Measurements from ENCODE around the gene ARFIP1.
"Not testable (repeated sequence)": the region's sequence is repeated elsewhere in the genome, so short reads cannot be mapped to it uniquely, and the experiment has no call there.

ARFIP1 gene, protein sequence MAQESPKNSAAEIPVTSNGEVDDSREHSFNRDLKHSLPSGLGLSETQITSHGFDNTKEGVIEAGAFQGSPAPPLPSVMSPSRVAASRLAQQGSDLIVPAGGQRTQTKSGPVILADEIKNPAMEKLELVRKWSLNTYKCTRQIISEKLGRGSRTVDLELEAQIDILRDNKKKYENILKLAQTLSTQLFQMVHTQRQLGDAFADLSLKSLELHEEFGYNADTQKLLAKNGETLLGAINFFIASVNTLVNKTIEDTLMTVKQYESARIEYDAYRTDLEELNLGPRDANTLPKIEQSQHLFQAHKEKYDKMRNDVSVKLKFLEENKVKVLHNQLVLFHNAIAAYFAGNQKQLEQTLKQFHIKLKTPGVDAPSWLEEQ

GRCh38 chr4:152779513-152780266 lies at the start of gene ARFIP1, which contains the start of gene TIGD4:
TSS of gene ARFIP1 (plus strand) at chr4:152779954. CDS start at chr4:152829634, 49,680 bp downstream.
TSS of gene TIGD4 (minus strand) at chr4:152779730. CDS start at chr4:152771004, 8,726 bp downstream.
- DNase-seq, result peak; percentile 90

- no peak for DNase-seq
These were observed 47.8 kb upstream of the ARFIP1 start for GRCh38 chr4:152731997-152732396.

DNA sequence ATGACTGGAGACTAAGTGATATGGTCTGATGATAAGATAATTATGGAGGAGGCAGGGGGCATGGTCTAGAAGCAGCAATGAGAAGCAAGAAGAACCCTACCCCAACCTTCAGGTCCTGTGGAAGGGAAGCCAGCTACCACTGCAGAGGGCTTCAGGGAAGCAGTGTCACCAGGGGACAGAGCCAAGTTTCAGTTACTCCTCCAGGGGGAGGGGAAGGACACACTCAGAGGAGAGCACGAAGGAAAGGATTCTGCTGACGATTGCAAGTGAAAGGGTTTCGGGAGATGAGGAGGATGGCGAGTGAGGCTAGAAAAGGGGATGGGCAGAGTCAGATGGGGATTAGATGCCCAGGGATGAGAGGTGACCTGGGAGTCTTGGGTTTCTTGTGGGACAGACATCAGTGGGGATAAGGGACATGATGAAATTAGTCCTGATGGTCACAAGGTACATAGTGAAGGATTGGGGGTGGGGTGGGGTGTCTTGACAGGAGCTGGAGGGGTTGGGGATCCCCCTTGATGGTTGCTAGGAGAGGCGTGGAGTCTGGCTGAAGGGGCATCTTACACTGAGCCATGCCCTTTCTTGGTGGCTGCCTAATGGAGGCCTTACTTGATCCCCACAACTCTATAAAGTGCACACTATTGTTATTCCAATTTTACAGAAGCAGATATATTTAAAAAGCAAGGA lies 45.6 kb upstream of the ARFIP1 start:
- DNase-seq, result no peak

GRCh38 chr4:152734699-152735050 lies 45.1 kb upstream of the ARFIP1 start:
- peak; percentile 15 to 30 for DNase-seq

DNA sequence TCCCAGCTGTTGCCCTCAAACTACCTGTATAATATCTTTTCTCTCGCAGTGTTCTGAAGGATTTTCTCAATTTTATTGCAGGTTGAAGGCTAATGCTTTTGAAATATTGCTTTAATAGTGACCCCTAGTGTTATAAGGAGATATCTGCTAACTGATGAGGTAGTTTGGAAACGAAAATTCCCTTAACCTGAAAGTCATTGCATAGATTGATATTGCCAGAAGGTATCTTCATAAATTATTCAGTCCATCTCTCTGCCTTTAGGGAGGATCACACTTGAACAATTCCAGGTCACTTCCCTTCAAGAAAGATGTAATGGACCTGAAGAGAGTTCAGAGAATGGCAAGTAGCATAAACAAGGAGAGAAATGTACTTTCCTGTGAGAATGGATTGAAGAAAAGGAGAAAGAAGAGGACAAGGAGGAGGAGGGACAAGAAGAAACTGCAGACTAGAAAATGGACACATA lies 44.3 kb upstream of the ARFIP1 start:
- peak; percentile 60 to 72 for DNase-seq

- no peak for DNase-seq
These were observed 43.8 kb upstream of the ARFIP1 start for GRCh38 chr4:152735906-152736305.

DNA sequence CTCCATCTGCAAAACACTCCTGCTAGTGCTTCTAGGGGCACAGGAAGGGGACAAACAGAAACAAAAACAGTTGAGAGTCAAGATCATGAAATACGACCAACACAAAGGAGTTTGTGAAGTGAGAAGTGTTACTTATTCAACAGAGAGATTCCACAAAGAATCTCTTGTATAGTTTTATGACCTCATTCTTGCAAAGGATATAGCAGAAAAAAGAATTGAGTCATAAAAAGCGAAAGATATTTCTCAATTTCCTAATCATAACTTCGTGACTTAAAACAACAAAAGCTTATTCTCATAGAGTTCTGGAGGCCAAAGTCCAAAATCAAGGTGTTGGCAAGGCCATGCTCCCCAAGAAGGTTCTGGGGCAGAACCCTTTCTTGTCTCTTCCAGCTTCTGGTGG lies 40.9 kb upstream of the ARFIP1 start:
- no peak for DNase-seq

DNA sequence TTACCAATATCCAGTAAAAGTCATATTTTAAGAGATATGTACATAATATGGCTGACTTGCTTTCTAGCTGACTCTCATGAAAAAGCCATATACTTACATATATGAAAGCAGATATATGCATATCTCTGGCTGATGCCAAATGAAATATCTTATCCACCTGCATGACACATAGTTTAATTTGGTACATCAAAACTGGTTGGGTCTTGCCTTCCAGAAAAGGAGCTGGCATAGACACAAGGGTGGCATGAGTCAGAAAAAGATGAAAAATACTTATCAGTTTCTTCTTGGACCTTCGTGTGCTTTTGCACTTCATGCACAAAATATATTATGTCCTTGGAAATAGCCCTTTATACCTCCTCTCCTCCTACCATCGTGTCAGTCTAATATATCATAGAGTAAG lies 32.3 kb upstream of the ARFIP1 start:
- no peak for DNase-seq

GRCh38 chr4:152748619-152749018 lies 31.1 kb upstream of the ARFIP1 start:
- DNase-seq, result no peak

- no peak for DNase-seq
These were observed 16.0 kb upstream of the ARFIP1 start for GRCh38 chr4:152763796-152764195.

DNA sequence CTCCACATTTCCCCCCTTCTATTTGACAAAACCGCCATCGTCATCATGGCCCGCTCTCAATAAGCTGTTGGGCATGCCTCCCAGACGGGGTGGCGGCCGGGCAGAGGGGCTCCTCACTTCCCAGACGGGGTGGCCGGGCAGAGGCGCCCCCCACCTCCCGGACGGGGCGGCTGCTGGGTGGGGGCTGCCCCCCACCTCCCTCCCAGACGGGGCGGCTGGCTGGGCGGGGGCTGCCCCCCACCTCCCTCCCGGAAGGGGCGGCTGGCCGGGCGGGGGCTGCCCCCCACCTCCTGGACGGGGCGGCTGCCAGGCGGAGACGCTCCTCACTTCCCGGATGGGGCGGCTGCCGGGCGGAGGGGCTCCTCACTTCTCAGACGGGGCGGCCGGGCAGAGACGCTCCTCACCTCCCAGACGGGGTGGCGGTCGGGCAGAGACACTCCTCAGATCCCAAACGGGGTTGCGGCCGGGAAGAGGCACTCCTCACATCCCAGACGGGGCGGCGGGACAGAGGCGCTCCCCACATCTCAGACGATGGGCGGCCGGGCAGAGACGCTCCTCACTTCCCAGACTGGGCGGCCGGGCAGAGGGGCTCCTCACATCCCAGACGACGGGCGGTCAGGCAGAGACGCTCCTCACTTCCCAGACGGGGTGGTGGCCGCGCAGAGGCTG lies 14.6 kb upstream of the ARFIP1 start:
- not testable (repeated sequence) for DNase-seq

DNA sequence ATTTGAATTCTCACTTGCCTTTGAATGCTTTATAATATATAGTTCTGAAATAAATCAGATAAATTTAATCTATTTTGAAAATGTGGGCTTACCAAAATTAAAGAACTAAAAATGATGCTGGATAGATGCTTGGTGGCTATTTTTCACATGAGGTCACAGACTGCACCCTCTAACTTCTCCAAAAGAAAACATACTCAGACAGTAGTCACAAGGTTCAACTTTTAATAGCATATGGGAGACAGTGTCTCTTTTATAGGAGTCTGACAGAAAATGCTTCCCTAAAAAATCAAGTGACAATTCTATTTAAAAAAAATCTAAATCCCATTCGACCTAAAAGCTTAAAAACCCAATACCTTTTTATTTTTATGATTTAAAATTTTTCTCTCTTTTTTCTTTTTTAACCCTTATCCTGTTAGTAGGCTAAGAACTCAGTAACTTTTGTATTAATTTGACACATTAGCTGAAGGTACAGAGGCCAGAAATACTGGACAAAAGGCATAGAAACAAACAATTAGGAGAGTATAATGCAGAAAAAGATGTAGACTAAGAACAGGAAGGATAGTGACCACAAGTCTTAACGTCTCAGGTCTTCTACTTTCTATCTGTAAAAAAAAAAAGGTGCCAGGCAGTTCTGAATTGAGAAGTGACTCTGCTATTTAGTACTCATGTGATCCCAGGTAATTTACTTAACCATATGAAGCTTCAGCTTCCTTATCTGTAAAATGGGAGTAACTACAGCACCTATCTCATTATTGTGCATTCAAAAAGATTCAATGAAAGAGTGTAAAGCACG lies 7.8 kb upstream of the ARFIP1 start:
- DNase-seq, result peak in 1 of 2 experiments; percentile 25

GRCh38 chr4:152773339-152773738 lies 6.4 kb upstream of the ARFIP1 start:
- no peak for DNase-seq

GRCh38 chr4:152773953-152774352 lies 5.8 kb upstream of the ARFIP1 start:
- DNase-seq, result peak in 1 of 2 experiments; percentile 6

DNA sequence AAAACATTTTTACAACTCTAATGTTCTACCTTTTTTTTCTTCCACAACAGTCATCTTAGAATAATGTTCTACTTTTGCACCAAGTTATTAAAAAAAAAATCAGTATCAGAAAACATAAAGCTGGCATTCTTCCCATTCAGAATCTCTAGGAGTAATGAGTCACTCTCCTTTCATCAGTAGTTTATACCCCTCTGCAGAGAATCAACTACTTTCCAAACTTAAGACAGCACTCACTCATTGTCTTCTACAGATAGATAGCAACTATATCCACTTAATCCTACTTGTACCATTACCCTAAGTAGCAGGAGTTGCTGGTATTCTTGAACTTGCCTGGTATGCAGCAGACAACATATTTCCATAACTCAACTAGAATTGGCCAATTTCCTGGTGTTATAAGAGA lies 3.4 kb upstream of the ARFIP1 start:
- no peak for DNase-seq

- DNase-seq, result no peak
These were observed 2.3 kb upstream of the ARFIP1 start for GRCh38 chr4:152777488-152777887.

DNA sequence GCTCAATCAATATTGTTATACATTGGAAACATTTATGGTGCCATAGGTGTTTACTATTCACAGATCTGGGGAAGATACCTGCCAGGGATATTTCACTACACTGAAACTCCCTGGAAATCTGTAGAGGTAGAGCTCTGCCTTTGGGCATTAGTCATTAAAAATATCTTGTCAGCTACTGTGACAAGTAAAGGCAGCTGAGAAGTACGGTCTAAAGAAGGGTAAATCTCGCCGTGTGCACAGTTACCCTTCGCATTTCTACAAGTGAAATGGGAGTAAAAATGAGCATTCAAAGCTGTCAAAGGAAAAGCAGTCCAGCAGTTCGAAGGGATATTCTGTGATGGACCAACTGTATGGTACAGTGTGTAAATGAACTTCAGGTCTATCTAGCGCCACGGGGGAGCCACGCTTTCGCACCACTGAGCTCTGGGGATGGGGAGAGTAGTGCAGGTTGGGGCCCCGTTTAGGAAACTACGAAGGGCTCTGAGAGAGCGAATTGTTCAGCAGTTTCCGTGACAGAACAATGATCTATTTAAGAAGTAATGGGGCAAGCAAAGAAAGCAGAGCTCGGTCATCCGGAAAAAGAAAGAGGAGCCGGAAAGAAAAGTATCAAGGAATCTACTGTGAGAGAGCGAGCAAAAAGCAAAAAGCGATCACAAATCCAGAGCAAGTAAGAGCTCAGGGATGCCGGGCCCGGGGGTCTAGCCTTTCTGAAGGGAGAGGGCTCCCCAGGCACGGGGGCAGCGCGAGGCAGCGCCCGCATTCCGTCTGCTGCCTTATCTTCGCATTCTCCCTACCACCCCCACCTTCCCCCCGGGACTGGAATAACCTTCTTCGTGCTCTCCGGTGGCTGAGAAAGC lies 870 bp upstream of the ARFIP1 start:
- peak; percentile 46 to 51 for DNase-seq

DNA sequence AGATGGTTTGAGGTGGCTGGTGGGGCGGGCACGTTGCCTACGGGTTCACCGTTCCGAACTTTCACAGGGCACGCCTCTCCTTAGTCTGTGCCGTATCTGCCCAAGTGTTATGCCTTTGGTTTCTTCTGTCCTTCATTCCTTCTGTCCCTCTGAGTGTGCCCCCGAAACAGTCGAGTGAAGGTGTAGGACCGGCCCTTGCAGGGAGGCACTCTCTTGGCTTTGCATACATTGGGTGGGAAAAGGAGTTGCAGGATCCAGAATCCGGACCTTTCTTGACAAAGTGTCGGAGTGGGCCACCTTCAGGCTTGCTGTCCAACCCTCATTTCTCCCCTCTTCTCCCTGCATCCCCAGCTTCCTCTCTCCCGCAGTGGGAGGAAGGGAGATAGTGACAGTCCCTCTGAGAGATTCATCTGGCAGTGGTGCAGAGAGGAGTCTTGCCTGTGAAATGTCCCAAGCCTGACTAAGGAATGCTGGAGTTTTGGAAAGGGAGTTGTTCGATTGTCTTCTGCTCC lies 569 bp downstream of the ARFIP1 start:
- peak; percentile 47 to 66 for DNase-seq

DNA sequence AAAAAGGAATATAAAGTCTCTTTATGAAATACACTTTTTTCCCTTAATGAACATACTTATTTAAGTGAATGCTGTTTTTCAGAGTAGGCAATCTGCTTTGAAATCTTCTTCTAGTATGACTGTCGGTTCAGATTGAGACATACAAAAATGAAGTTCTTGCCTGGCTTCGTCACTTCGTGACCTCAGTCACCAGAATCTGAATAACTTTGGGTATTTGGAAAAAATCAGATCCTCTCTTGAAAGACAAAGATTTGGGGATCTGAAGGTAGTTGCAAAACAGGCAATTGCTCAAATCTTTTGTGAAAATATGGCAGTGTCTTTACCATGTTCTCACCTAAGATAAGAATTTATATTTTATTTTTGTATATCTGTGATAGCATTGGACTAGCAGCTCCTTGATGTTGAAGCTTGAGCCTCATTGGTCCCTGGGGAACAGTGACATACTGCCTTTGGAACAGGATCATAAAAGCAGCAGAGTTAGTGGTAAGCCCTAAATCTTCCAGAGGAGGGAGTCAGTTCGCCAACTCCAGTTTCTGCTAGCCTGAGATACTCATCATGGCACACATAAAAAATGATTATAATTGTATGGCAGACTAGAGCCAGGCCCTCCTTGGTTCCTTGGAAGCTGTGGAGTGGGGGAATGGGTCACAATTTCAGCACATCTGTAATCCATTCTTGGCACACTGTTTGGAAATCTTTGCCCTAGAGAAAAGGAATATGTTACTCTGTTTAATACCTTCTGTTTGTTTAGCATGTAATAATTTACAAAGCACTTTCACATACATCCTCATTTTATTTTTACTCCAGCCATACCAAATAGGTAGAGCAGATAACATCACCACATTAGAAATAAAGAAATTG lies 5.0 kb downstream of the ARFIP1 start:
- peak; percentile 61 to 62 for DNase-seq
